HG03064 (cell line): ENCODE data around the gene BCR.
"Not testable (repeated sequence)": the region's sequence is repeated elsewhere in the genome, so short reads cannot be mapped to it uniquely, and the experiment has no call there.

Source experiments
- ATAC-seq: cut with Tn5 transposase; IDR thresholded peaks from one replicate; pipeline ENCODE4 v1.9.1; 2021; ENCODE audit warnings: low read depth; ENCODE audit not compliant: unreplicated experiment

The BCR gene

GRCh38 chr22:23306438-23306921, 126.2 kb downstream of the BCR start:
- ATAC-seq: no peak

GRCh38 chr22:23306926-23307325, 126.6 kb downstream of the BCR start:
- ATAC-seq: no peak

GRCh38 chr22:23307511-23307910, 127.2 kb downstream of the BCR start:
- ATAC-seq: not testable (repeated sequence)

GRCh38 chr22:23309261-23309660, 129.0 kb downstream of the BCR start:
- not testable (repeated sequence) for ATAC-seq

- ATAC-seq: not testable (repeated sequence)
These were observed 130.3 kb downstream of the BCR start for GRCh38 chr22:23310443-23311097.

- not testable (repeated sequence) for ATAC-seq
These were observed 131.5 kb downstream of the BCR start for GRCh38 chr22:23311635-23312420.

- no peak for ATAC-seq
These were observed 133.7 kb downstream of the BCR start for GRCh38 chr22:23313791-23314567.

- ATAC-seq: no peak
These were observed 135.1 kb downstream of the BCR start for GRCh38 chr22:23315341-23315917.

GRCh38 chr22:23316596-23316995, 136.3 kb downstream of the BCR start:
- ATAC-seq: not testable (repeated sequence)

- not testable (repeated sequence) for ATAC-seq
These were observed 138.0 kb downstream of the BCR start for GRCh38 chr22:23318316-23318715.

- not testable (repeated sequence) for ATAC-seq
These were observed 142.3 kb downstream of the BCR start for GRCh38 chr22:23322497-23323080.

GRCh38 chr22:23323960-23324688, 143.8 kb downstream of the BCR start:
- ATAC-seq: not testable (repeated sequence)

GRCh38 chr22:23325183-23325582, 144.9 kb downstream of the BCR start:
- no peak for ATAC-seq

GRCh38 chr22:23333822-23334221, 153.5 kb downstream of the BCR start:
- not testable (repeated sequence) for ATAC-seq

- not testable (repeated sequence) for ATAC-seq
These were observed 157.4 kb downstream of the BCR start for GRCh38 chr22:23337672-23338071.

GRCh38 chr22:23341942-23342695, 161.8 kb downstream of the BCR start:
- not testable (repeated sequence) for ATAC-seq

- no peak for ATAC-seq
These were observed 171.0 kb downstream of the BCR start for GRCh38 chr22:23351321-23351720.

GRCh38 chr22:23353004-23353403, 172.7 kb downstream of the BCR start:
- ATAC-seq: no peak

GRCh38 chr22:23353696-23354095, 173.4 kb downstream of the BCR start:
- ATAC-seq: no peak
